Suprapubic skin (tissue), 4 donors: Measurements from ENCODE around the gene HYCC2. TPM values are rescaled to one million over a fixed set of nuclear protein-coding genes. Genes with fewer than 3 reads are reported as not detected.
"Not testable (repeated sequence)": the region's sequence is repeated elsewhere in the genome, so short reads cannot be mapped to it uniquely, and the experiment has no call there.

Experiments
- DNase-seq, 2 donors: peaks; one replicate each; pipeline ENCODE4 v3.0.0-alpha.2; 2019; ENCODE audit warnings: low spot score in 2 of 2
- H3K27ac ChIP-seq: fragments of 200-600 bp; sonication (generic); one replicate; pipeline ENCODE4 v1.5.1; 2019
- H3K27me3 ChIP-seq: fragments of 200-600 bp; sonication (generic); one replicate; pipeline ENCODE4 v1.5.1; 2019
- H3K36me3 ChIP-seq: fragments of 200-600 bp; sonication (generic); one replicate; pipeline ENCODE4 v1.5.1; 2019
- H3K4me1 ChIP-seq: fragments of 200-600 bp; sonication (generic); one replicate; pipeline ENCODE4 v1.5.1; 2019
- H3K4me3 ChIP-seq: fragments of 200-600 bp; sonication (generic); one replicate; pipeline ENCODE4 v1.5.1; 2019; ENCODE audit warnings: mild to moderate bottlenecking
- H3K9me3 ChIP-seq: fragments of 200-600 bp; sonication (generic); one replicate; pipeline ENCODE4 v1.5.1; 2019
- EP300 ChIP-seq: sonication (generic); formaldehyde crosslinking; IDR thresholded peaks from one replicate; pipeline ENCODE4 v1.6.1; 2017; ENCODE audit warnings: antibody characterized with exemption
- POLR2A ChIP-seq, 2 donors: fragments of 450-650 bp; IDR thresholded peaks; one replicate each; pipeline ENCODE4 v1.6.1; 2017; ENCODE audit warnings: antibody characterized with exemption in 2 of 2, mild to moderate bottlenecking in 2 of 2, moderate library complexity in 2 of 2
- POLR2AphosphoS5 ChIP-seq, 3 donors: sonication (generic); formaldehyde crosslinking; IDR thresholded peaks; one replicate each; pipeline ENCODE4 v1.6.1; 2017; ENCODE audit warnings: antibody characterized with exemption in 3 of 3
- WGBS: methylation state at CpG from one replicate; pipeline ENCODE4 v1.1.5; 2018; 5-methylcytosine and 5-hydroxymethylcytosine counted together
- total RNA-seq, 4 donors: library from RNA; depleted of rRNA; stranded (reverse); fragments of >200 nt; gene quantifications; one replicate each; pipeline ENCODE4 v1.1.0, GENCODE V29; 2016
- TF ChIP-seq, protein P1 (sequence below), 2 donors: fragments of 200-600 bp in 1 of 2; fragments of 450-650 bp in 1 of 2; sonication (generic) in 1 of 2; IDR thresholded peaks; one replicate each; pipeline ENCODE4 v1.5.1; 2016 to 2019; ENCODE audit warnings: antibody characterized with exemption in 2 of 2, mild to moderate bottlenecking in 1 of 2, moderate library complexity in 1 of 2

The HYCC2 gene
- total RNA-seq = 10 to 100 TPM; 11.6 to 26.8 (median 12.7) TPM

DNA sequence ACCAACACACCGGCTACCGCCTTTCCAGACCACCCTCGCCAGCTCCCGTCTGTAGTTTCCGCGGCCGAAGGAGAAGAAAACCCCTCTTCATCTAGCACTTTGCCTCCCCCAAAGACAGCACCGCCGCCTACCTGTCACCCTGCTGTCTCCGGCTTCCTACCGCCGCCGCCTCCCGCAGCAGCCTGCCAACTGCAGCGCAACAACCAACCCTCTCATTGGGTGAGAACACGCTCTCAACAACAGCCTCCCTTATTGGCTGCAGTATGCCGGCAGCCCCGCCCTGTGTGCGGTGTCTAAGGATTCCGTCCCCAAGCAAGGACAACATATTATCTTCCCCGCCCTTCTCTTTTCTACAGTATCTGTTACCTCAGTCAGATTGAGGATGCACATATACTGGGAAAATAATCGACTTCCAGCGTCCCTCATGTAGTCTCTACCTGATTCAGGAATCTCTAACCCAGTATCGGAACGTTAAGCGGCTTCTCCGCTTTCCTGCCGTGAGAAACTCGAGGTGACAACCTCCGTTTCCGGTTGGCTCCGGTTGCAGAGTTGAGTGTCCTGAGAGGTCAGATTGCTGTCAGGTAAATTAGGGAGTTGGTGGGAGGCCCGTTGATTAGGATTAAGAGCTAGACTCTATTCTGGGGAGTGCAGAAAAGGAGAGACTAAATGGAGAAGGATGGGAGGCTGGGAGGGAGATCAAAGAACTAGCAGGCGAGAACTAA lies at the start of gene HYCC2, which contains the start of gene NDUFB3:
Gene HYCC2 (minus strand): TSS at position 193 of the 722 bp plus-strand sequence. CDS start 47,662 bp downstream, outside the sequence.
Gene NDUFB3 (plus strand): TSS at position 523 of the 722 bp plus-strand sequence. CDS start 6,882 bp downstream, outside the sequence.
- no peaks in the 10 kb centered on the region for H3K36me3 ChIP-seq
- H3K4me3 ChIP-seq = peak within 1 kb of the TSS; percentile 99
- no peaks in the 10 kb centered on the region for H3K9me3 ChIP-seq
- TF ChIP-seq POLR2A (IDR thresholded peaks at IDR 0.05) = peak in 1 of 2 donors; percentile 70
- TF ChIP-seq EP300 = no peak
- peak in 2 of 3 donors; percentile 62 to 86 for TF ChIP-seq POLR2AphosphoS5 (IDR thresholded peaks at IDR 0.05)
- TF ChIP-seq, protein P1, sequence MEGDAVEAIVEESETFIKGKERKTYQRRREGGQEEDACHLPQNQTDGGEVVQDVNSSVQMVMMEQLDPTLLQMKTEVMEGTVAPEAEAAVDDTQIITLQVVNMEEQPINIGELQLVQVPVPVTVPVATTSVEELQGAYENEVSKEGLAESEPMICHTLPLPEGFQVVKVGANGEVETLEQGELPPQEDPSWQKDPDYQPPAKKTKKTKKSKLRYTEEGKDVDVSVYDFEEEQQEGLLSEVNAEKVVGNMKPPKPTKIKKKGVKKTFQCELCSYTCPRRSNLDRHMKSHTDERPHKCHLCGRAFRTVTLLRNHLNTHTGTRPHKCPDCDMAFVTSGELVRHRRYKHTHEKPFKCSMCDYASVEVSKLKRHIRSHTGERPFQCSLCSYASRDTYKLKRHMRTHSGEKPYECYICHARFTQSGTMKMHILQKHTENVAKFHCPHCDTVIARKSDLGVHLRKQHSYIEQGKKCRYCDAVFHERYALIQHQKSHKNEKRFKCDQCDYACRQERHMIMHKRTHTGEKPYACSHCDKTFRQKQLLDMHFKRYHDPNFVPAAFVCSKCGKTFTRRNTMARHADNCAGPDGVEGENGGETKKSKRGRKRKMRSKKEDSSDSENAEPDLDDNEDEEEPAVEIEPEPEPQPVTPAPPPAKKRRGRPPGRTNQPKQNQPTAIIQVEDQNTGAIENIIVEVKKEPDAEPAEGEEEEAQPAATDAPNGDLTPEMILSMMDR (IDR thresholded peaks at IDR 0.05) = peak in 1 of 2 donors; percentile 46
- DNase-seq = peak; percentile 94 to 96
- peak within 1 kb of the TSS; percentile 93 for H3K27ac ChIP-seq
- H3K4me1 ChIP-seq = peaks cover 54% of the 10 kb centered on the region
- no peaks in the 10 kb centered on the region for H3K27me3 ChIP-seq
- 0% methylated on average over 34 of the region's 34 CpGs for WGBS

DNA sequence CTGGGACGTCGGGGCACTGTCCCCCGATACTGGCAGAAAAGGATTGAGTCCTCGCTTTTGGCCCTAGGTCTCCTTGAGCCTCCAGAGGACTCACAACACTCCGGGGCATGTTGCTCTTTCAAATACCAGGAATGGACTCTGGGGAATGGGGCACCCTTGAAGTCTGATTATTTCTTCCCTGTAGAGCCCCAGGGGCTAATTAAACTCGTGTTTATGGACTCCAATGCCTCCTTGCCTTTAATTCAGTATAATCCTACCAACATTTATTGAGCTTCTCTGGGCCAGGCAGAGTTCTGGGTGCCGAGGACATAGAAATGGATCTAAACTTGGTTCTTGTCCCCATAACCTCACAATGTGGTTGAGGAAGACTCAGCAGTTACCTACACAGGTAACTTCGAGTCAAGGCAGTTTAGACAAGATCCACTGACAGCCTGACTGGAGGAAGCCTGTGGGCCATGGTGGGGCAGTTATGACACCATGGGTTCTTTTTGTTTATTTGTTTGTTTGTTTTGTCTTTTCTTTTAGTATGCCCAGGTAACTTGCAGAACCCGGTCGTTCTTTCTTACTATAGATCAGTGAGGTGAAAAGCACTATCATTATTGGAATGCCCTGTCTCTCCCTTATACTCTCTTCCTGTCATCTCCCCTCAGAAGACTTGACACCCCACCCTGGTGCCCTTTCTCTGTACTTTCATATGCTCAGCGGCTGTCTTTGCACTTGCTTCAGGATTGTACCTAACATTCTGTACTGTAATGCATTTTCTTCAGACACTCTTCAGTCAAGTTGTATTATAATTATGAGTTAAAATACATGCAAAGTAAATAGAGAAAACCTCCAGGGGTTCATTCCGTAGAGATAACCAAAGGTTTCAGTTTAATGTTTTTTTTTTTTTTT lies 47.7 kb upstream of the HYCC2 start:
- TF ChIP-seq, protein P1 (IDR thresholded peaks at IDR 0.05) = no peak
- TF ChIP-seq POLR2AphosphoS5 (IDR thresholded peaks at IDR 0.05) = no peak
- TF ChIP-seq POLR2A (IDR thresholded peaks at IDR 0.05) = no peak
- TF ChIP-seq EP300 = no peak
- DNase-seq = no peak
- Histone ChIP-seq H3K36me3 (no peaks in the 10 kb centered on the region), H3K4me3 (peak overlapping the region; percentile 94), H3K27ac (peak overlapping the region; percentile 100), H3K4me1 (peaks cover 68% of the 10 kb centered on the region), H3K27me3 (no peaks in the 10 kb centered on the region), H3K9me3 (no peaks in the 10 kb centered on the region)
- WGBS = 23% methylated on average over 7 of the region's 12 CpGs

DNA sequence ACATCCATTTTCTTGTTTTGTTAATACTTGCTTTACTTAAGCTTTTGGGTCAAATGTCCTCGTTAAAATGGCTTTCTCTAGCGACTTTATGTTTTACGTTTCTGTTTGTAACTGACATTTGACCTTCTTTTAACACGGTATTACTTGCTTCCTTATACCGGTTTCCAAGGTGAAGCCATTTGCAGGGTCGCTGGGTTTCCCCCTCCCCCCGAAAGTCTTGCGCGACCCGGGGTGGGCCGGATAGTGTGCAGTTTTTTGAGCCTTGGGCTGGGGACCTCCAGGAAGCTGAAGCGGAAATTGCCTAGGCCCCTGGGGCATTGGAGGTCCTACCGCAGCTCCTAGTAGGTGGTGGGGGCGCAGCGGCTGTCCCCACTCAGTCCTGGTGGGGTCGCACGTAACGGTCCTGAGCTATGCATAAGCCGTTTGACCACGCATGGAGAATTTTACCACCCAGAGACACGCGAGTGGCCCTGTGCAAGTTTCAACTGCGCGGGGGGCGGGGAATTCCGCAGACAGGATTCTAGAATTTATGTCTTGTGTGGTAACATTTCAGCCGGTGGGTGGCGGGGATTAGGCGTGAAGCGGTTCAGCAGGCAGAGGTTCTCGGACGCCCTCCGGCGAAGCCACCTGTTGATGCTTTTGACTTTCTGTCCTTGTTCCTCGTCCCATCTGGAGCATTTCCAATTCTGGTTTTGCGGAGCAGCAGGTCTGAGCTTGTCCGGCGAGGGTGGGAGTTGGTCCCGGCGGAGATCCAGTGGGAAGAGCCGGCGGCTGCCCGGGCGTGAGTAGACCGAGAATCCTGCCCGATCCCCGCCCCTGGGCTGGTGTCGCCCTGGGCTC lies 46.9 kb upstream of the HYCC2 start:
- Histone ChIP-seq H3K27me3 (no peaks in the 10 kb centered on the region), H3K9me3 (no peaks in the 10 kb centered on the region), H3K36me3 (no peaks in the 10 kb centered on the region), H3K27ac (peak overlapping the region; percentile 100), H3K4me1 (peaks cover 59% of the 10 kb centered on the region), H3K4me3 (peak overlapping the region; percentile 94)
- DNase-seq = peak; percentile 94 to 96
- WGBS = under 1% methylated on average over 43 of the region's 48 CpGs
- no peak for TF ChIP-seq POLR2A (IDR thresholded peaks at IDR 0.05)
- TF ChIP-seq, protein P1 (IDR thresholded peaks at IDR 0.05) = peak; percentile 38 to 40
- peak in 2 of 3 donors; percentile 57 to 74 for TF ChIP-seq POLR2AphosphoS5 (IDR thresholded peaks at IDR 0.05)
- no peak for TF ChIP-seq EP300

DNA sequence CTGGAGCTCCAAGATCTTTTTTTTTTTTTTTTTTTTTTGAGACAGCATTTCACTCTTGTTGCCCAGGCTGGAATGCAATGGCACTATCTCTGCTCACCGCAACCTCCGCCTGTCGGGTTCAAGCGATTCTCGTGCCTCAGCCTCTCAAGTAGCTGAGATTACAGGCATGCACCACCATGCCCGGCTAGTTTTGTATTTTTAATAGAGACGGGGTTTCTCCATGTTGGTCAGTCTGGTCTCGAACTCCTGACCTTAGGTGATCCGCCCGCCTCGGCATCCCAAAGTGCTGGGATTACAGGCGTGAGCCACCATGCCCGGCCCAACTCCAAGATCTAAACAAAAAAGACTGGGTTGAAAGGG lies 46.2 kb upstream of the HYCC2 start:
- H3K36me3 ChIP-seq, H3K27me3 ChIP-seq, DNase-seq, H3K9me3 ChIP-seq: not testable (repeated sequence)
- Histone ChIP-seq H3K4me1 (peaks cover 53% of the 10 kb centered on the region), H3K4me3 (peak overlapping the region; percentile 94), H3K27ac (peak overlapping the region; percentile 100)
- WGBS = 3% methylated on average over 13 of the region's 13 CpGs
